AG09309 (cell line): ENCODE data around the gene FAM117A.

ENCODE experiments used
- DNase-seq: peaks from one replicate; pipeline ENCODE4 v3.0.0-alpha.2; 2010; ENCODE audit warnings: low read depth
- H3K4me3 ChIP-seq: 2 replicates; pipeline ENCODE4 v1.5.1; 2011; ENCODE audit warnings: mild to moderate bottlenecking, low read depth, low read length, moderate library complexity; ENCODE audit not compliant: control insufficient read depth
- TF ChIP-seq, protein P1 (sequence below): IDR thresholded peaks from 2 replicates; pipeline ENCODE4 v1.5.1; 2011; ENCODE audit warnings: mild to moderate bottlenecking, low read depth, low read length, inconsistent platforms; ENCODE audit not compliant: insufficient read depth, control insufficient read depth; ENCODE audit errors: missing control alignments

FAM117A gene

DNA sequence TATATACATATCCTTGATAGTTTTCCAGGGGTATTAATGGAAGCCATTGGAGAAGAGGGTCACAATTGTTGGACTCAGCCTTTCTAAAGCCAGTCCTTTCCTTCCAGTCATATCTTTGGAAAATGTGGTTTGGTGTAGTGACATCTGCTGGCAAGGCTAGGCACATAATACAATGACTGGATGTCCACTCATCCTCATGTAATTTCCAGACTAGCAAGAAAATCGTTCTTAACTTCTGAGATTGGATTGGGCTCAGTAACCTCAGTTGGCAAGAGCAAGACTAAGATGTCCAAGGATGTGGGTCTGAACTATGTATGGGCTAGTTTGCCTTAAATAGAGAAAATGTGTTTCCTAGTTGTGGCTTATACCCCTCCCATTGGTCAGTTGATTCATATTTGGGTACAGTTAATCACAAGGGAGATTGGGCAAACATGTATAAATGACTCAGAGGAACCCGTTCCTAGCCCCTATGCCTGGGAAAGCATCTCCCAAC lies 15.9 kb upstream of the FAM117A start:
- peak; percentile 81 for DNase-seq
- no peak overlapping the region for H3K4me3 ChIP-seq

DNA sequence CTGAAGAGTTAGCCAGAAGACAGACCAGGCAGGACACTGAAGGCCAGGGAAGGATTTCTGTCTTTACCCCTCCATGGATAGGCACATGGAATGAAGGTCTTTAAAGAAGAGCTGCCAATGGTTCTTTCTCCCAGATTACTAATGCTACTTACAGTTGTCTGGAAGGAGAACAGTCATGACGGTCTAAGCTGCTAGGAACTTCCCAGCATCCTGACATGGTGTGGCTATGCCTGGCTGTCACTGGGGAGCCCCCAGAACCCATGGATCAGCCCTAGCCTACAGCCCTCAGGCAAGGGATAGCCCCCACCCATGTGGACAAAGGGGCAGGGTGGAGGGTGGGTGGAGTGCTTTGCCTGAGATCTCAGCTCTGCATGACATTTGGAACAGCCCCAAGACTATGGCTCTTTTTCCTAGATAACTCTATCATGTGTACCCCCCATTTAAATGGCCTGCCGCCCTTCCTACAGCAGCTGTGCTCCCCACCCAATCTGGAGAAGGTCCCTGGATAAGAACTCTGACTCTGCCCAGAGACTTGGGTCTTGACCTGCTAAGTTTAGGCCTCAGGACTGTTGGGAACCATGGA lies 15.3 kb upstream of the FAM117A start:
- no peak for DNase-seq
- no peak overlapping the region for H3K4me3 ChIP-seq
- TF ChIP-seq, protein P1, sequence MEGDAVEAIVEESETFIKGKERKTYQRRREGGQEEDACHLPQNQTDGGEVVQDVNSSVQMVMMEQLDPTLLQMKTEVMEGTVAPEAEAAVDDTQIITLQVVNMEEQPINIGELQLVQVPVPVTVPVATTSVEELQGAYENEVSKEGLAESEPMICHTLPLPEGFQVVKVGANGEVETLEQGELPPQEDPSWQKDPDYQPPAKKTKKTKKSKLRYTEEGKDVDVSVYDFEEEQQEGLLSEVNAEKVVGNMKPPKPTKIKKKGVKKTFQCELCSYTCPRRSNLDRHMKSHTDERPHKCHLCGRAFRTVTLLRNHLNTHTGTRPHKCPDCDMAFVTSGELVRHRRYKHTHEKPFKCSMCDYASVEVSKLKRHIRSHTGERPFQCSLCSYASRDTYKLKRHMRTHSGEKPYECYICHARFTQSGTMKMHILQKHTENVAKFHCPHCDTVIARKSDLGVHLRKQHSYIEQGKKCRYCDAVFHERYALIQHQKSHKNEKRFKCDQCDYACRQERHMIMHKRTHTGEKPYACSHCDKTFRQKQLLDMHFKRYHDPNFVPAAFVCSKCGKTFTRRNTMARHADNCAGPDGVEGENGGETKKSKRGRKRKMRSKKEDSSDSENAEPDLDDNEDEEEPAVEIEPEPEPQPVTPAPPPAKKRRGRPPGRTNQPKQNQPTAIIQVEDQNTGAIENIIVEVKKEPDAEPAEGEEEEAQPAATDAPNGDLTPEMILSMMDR: no peak

More for the DNA sequence above, 15.9 kb upstream of the FAM117A start:
- TF ChIP-seq, protein P1: peak; percentile 63

DNA sequence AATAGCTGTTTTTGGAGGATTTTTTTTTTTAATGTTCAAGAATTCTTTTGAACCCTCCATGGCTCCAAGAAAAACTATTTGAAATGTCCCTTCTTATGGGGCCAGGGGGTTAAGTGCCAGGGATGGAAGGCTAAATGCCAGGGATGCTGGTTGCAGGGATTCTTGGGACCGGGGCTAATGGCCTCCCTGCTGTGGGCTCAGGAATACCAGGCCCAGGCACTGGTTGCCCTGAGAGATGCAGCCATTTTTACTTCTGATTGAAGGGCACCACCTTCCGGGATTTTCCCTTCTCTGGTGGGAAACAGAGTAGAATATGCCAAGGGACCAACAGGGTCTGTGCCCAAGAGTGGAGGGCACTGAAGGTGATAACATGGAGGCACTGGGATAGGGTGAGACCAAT lies 13.6 kb upstream of the FAM117A start:
- DNase-seq: no peak
- TF ChIP-seq, protein P1: no peak
- no peak overlapping the region for H3K4me3 ChIP-seq

DNA sequence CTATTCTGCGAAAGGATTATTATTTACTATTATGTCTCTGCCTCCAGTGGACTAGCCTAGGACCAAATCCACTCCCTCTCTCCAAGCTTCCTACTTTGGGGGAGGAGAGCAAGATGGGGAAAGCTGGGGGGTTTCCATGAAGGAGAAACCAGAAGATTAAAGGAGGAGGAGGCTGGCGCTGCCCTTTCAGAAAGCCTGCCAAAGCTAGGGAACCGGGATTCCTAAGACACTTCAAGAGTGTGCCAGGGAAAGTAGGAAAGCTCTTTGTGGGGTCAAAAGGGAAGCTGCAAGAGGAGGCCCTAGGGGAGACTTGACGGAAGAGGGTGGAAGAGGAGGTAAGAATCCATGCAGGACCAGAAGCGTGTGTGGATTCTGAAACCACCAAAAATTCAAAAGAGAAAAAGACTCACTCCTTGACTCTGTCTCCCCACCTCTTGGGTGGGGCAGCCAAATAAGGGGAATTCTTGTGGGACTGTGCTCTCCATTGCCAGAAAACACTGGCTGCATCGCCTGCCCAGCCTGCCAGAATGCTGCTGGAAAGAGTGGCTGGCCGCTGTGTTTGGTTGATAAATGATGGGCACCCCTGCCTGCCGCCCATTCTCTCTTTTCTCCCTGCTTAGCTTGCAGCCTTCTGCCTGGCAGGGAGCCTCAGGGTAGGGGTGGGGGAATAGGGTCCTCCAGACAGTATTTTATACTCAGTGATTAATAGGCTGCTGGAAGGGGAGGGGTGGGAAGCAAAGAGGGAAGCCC lies 12.8 kb upstream of the FAM117A start:
- TF ChIP-seq, protein P1: no peak
- no peak for DNase-seq
- no peak overlapping the region for H3K4me3 ChIP-seq

DNA sequence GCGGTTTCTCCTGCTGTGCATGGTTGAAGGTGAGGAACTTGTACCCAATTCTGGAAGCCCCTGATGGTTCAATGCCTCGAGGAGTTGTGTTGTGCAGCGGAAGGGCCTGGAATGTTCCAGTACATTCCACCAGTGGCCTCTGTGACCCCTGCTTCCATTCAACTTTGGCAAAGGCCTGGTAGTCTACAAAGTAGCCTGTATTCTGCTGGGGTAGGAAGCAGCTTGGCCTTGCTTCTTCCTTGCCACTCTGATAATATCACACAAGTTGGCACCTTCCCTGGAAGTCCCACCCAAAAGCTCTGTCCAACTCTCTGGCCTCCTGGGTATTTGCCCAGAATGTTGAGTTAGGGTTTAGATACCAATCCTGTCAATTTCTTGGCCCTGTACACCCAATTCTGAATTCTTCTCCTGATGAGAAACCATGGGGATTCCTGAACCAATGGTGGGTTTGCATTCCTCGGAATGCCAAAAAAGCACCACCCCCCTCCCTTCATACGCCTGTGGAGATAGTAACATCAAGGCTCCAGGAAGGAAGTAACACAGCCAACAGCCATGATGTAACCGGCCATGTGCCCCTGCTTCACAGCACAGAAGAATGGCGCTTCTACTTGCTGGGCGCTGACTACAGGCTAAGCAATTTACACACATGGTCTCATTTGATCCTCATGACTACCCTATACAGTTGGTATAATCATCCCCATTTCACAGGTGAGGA lies 11.8 kb upstream of the FAM117A start:
- TF ChIP-seq, protein P1: no peak
- H3K4me3 ChIP-seq: no peak overlapping the region
- DNase-seq: no peak

DNA sequence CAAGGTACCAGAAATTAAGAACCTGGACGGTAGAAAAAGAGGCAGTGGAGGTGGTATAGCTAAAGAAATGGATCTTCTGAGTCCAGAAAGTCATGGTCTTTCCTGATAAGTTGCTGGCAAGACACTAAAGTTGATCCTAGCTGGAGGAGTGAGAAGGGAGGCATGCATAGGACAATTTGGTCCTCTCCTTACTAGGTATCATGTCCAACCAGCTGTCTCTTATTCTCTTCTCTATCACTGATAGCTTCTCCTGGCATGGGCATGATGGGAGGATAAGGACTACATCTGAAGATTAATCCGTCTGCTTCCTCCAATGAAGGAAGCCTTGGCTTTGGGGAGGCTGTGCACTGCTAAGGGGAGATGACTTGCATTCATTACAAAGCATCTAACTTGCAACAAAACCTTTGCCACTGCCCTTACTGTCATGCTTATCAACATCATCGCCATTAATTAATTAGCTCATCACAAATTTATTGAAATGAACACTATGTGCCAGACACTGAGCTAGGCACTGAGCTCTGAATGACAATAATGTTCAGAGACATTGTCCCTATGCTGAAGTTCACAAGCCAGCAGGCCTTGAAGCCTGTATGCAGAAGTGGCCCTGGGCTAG lies 3.1 kb upstream of the FAM117A start:
- TF ChIP-seq, protein P1: no peak
- H3K4me3 ChIP-seq: no peak overlapping the region
- no peak for DNase-seq
